BLaER1 treated with 17β-estradiol and CSF1 and Interleukin-3, amounts not matched to agents 10 nM and 100 nM (cell line): ENCODE data around the gene MCHR1.

Experiments used
- H3K27ac ChIP-seq, 11 experiments: shearing (Covaris generic); formaldehyde crosslinking; 2 replicates each; pipeline ENCODE4 v1.8.1; 2022
- H3K27me3 ChIP-seq, 11 experiments: shearing (Covaris generic); formaldehyde crosslinking; 2 replicates each; pipeline ENCODE4 v1.8.1; 2022
- H3K36me3 ChIP-seq, 11 experiments: shearing (Covaris generic); formaldehyde crosslinking; 2 replicates each; pipeline ENCODE4 v1.8.1; 2022
- H3K4me1 ChIP-seq, 10 experiments: shearing (Covaris generic); formaldehyde crosslinking; 2 replicates each; pipeline ENCODE4 v1.8.1; 2022
- H3K4me2 ChIP-seq, 11 experiments: shearing (Covaris generic); formaldehyde crosslinking; 2 replicates each; pipeline ENCODE4 v1.8.1; 2022
- H3K4me3 ChIP-seq, 10 experiments: shearing (Covaris generic); formaldehyde crosslinking; 2 replicates each; pipeline ENCODE4 v1.8.1; 2022
- H3K9ac ChIP-seq, 11 experiments: shearing (Covaris generic); formaldehyde crosslinking; 2 replicates each; pipeline ENCODE4 v1.8.1; 2022
- H3K9me3 ChIP-seq, 11 experiments: shearing (Covaris generic); formaldehyde crosslinking; replicated peaks in 1 of 11; 2 replicates each; pipeline ENCODE4 v1.8.1; 2022
- H4K20me1 ChIP-seq, 11 experiments: shearing (Covaris generic); formaldehyde crosslinking; 2 replicates each; pipeline ENCODE4 v1.8.1; 2022
- Cebpa-rat ChIP-seq, 11 experiments: shearing (Covaris generic); IDR thresholded peaks; 2 replicates each; pipeline ENCODE4 v1.8.1; 2022

MCHR1 gene

DNA sequence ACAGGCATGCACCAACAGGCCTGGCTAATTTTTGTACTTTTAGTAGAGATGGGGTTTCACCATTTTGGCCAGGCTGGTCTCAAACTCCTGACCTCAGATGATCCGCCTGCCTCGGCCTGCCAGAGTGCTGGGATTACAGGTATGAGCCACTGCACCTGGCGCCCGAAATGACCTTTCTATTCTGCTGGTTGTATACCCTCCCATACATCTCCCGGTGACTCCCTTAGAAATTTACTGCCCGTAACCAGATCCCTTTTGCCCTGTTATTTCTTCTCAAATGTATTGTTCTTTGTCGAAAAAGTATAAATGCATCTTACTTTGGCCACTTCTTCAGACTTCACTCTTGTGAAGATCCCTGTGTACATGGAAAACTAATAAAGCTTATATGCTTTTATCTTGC is 22.0 kb downstream of the MCHR1 start:
- Histone ChIP-seq H3K27ac (no peak overlapping the region), H3K4me3 (no peak overlapping the region), H3K9ac (no peak overlapping the region), H3K4me1 (peaks cover 0 to 16% (median 5%) of the 10 kb centered on the region in 10 experiments; a peak in 6 of 20 replicates), H3K9me3 (peaks cover 0 to 6% (median 2%) of the 10 kb centered on the region in 11 experiments; a peak in 11 of 22 replicates), H3K36me3 (no peaks in the 10 kb centered on the region), H3K4me2 (peak overlapping the region in 1 of 11 experiments; percentile 10; a peak in 1 of 22 replicates), H3K27me3 (no peaks in the 10 kb centered on the region), H4K20me1 (no peaks in the 10 kb centered on the region)
- no peak for TF ChIP-seq Cebpa-rat (IDR thresholded peaks at IDR 0.05)

- 0 out of 22 replicates have a peak, but pooled peaks cover 0 to 5% (median 0%) of the 10 kb centered on the region in 11 experiments for H3K36me3 ChIP-seq
- H3K9ac ChIP-seq, result no peak overlapping the region
- H4K20me1 ChIP-seq, result no peaks in the 10 kb centered on the region
- no peak overlapping the region for H3K27ac ChIP-seq
- no peak for TF ChIP-seq Cebpa-rat (IDR thresholded peaks at IDR 0.05)
- H3K27me3 ChIP-seq, result no peaks in the 10 kb centered on the region
- no peak overlapping the region for H3K4me3 ChIP-seq
- H3K9me3 ChIP-seq, result peaks cover 14 to 25% (median 20%) of the 10 kb centered on the region in 11 experiments
- H3K4me1 ChIP-seq, result peaks cover 0 to 16% (median 5%) of the 10 kb centered on the region in 10 experiments; a peak in 10 of 20 replicates
- 0 out of 22 replicates have a peak overlapping the region, but pooled peaks of 1 of the 11 experiments have one; percentile 18 for H3K4me2 ChIP-seq
These were observed 23.9 kb downstream of the MCHR1 start for GRCh38 chr22:40703174-40703573.

DNA sequence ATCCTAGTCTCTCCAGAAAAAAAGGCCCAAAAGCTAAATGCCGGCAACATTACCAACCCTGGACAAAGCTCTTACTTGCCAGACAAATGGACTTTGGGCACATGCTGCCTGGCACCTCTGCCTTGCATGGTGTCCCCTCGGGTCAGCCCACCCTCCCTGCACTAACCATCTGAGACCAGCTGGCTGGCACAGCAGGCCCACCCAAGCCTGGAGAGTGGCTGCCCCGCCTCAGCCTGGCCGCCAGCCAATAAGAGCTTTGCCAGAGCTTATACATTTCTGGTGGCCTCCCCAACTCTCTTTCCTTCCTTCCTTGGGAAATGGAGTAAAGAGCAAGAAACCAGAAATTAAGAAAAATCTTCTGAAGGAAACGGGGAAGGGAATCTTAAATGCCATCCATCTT is 24.5 kb downstream of the MCHR1 start:
- Histone ChIP-seq H3K27ac (no peak overlapping the region), H3K4me3 (no peak overlapping the region), H3K36me3 (0 out of 22 replicates have a peak, but pooled peaks cover 0 to 5% (median 0%) of the 10 kb centered on the region in 11 experiments), H3K9me3 (peaks cover 14 to 28% (median 20%) of the 10 kb centered on the region in 11 experiments), H3K9ac (no peak overlapping the region), H3K27me3 (no peaks in the 10 kb centered on the region), H3K4me2 (peak overlapping the region in 1 of 11 experiments; percentile 18; a peak in 1 of 22 replicates), H3K4me1 (peaks cover 0 to 18% (median 5%) of the 10 kb centered on the region in 10 experiments; a peak in 10 of 20 replicates), H4K20me1 (no peaks in the 10 kb centered on the region)
- TF ChIP-seq Cebpa-rat (IDR thresholded peaks at IDR 0.05), result no peak

DNA sequence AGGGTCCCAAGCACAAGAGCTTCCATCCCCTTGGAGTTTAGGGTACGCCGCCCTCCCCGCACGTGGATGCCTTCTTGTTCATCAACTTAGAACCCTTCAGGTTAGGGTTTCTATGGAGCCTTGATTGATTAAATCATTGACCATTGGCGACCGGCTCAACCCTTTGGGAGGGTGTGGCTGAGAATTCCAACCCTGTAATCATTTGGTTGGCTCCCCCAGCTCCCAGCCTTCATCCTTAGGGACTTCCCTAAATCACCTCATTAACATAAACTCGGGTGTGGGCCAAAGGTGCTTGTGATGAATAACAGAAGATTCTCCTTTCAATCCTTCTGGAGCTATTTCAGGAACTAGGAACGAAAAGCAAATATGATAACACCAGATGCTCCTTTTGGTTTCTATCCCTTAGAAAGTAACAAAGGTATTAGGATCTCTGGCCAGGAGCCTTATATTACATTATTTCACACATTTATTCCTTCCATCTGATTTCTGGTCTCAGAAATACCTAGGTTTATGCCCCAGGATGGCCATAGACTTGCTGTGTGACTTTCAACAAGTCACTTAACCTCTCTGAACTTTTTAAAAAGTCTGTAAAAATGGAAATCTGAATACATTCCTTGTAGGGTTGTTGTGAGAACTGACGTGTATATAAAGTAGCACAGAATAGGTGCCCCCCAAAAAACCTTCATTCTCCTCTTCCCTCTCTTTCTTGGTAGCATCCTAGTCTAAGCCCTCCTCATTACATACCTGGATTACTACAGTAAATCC is 26.8 kb downstream of the MCHR1 start:
- H3K9ac ChIP-seq, result no peak overlapping the region
- H3K4me2 ChIP-seq, result no peak overlapping the region
- H4K20me1 ChIP-seq, result no peaks in the 10 kb centered on the region
- no peaks in the 10 kb centered on the region for H3K27me3 ChIP-seq
- no peak overlapping the region for H3K27ac ChIP-seq
- H3K36me3 ChIP-seq, result 0 out of 22 replicates have a peak, but pooled peaks cover 0 to 5% (median 0%) of the 10 kb centered on the region in 11 experiments
- H3K9me3 ChIP-seq, result peaks cover 14 to 28% (median 20%) of the 10 kb centered on the region in 11 experiments
- H3K4me3 ChIP-seq, result no peak overlapping the region
- TF ChIP-seq Cebpa-rat (IDR thresholded peaks at IDR 0.05), result no peak
- peaks cover under 1 to 30% (median 15%) of the 10 kb centered on the region in 10 experiments; a peak in 19 of 20 replicates for H3K4me1 ChIP-seq

DNA sequence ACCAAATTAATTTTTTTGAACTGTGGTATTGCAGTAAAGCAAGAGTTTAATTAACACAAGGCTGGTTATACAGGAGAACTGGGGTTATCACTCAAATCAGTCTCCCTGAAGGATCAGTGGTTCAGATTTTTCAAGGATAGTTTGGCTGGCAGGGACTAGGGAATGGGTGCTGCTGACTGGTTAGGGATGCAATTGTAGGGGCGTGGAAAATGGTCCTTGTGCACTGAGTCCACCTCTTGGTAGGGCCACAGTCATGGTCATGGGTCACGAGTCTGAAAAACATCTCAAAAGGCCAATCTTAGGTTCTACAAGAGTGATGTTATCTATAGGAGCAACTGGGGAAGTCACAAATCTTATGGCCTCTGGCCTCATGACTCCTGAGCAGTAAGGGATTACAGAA is 27.9 kb downstream of the MCHR1 start:
- Histone ChIP-seq H3K27ac (no peak overlapping the region), H3K9me3 (peaks cover 14 to 28% (median 20%) of the 10 kb centered on the region in 11 experiments), H3K4me2 (no peak overlapping the region), H3K4me3 (no peak overlapping the region), H3K27me3 (no peaks in the 10 kb centered on the region), H3K4me1 (peaks cover 12 to 37% (median 24%) of the 10 kb centered on the region in 10 experiments), H4K20me1 (no peaks in the 10 kb centered on the region), H3K36me3 (0 out of 22 replicates have a peak, but pooled peaks cover 0 to 5% (median 0%) of the 10 kb centered on the region in 11 experiments), H3K9ac (no peak overlapping the region)
- no peak for TF ChIP-seq Cebpa-rat (IDR thresholded peaks at IDR 0.05)

GRCh38 chr22:40708177-40708576 is 28.9 kb downstream of the MCHR1 start:
- 0 out of 22 replicates have a peak, but pooled peaks cover 0 to 5% (median 0%) of the 10 kb centered on the region in 11 experiments for H3K36me3 ChIP-seq
- peaks cover 13 to 40% (median 24%) of the 10 kb centered on the region in 10 experiments for H3K4me1 ChIP-seq
- H3K27ac ChIP-seq, result no peak overlapping the region
- H3K4me3 ChIP-seq, result no peak overlapping the region
- H3K9ac ChIP-seq, result no peak overlapping the region
- no peaks in the 10 kb centered on the region for H3K27me3 ChIP-seq
- TF ChIP-seq Cebpa-rat (IDR thresholded peaks at IDR 0.05), result no peak
- H3K4me2 ChIP-seq, result peak overlapping the region in 1 of 11 experiments; percentile 43; a peak in 1 of 22 replicates
- no peaks in the 10 kb centered on the region for H4K20me1 ChIP-seq
- peaks cover 14 to 28% (median 20%) of the 10 kb centered on the region in 11 experiments for H3K9me3 ChIP-seq

DNA sequence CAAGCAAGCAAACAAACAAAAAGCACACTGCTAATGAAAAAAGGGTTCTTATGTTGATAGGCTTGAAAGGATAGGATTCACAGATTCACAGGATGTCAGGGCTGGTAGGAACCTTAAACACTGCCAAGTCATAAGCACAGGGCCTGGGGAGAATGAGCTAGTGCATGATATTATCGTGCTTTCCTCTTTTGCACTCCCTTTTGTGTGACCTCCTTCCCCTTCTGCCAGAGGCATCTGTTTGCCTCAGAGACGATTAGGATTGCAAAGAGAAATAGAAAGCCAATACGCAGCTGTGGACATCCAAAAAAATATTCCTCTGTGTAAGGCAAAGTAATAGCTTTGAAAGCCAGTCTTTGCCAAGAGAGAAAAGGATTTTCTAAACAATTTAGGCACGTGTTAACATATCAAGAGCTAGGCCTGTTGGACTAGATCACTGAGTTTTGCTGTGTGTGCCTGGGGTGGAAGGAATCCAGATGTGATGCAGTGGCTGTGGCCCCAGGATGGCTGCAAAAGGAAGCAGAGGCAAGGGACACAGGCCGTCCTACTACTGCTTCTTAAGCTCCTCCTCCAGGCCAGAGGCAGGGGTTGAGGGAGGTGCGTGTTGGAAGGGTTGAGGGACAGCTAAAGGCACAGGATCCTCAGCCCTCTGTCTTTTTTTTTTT is 30.6 kb downstream of the MCHR1 start:
- TF ChIP-seq Cebpa-rat (IDR thresholded peaks at IDR 0.05), result no peak
- Histone ChIP-seq H3K9ac (no peak overlapping the region), H3K4me2 (peak overlapping the region in 1 of 11 experiments; percentile 8; a peak in 2 of 22 replicates)

GRCh38 chr22:40712311-40712710 is 33.0 kb downstream of the MCHR1 start:
- peak overlapping the region in 5 of 11 experiments; percentile 1 to 84 (median 51); a peak in 4 of 22 replicates for H3K27ac ChIP-seq
- peak overlapping the region in 1 of 11 experiments; percentile 63; a peak in 1 of 22 replicates for H3K9ac ChIP-seq
- no peaks in the 10 kb centered on the region for H3K36me3 ChIP-seq
- H3K4me1 ChIP-seq, result peaks cover 24 to 41% (median 30%) of the 10 kb centered on the region in 10 experiments
- TF ChIP-seq Cebpa-rat (IDR thresholded peaks at IDR 0.05), result no peak
- peak overlapping the region; percentile 56 to 82 (median 67); a peak in 13 of 22 replicates for H3K4me2 ChIP-seq
- H4K20me1 ChIP-seq, result no peaks in the 10 kb centered on the region
- no peaks in the 10 kb centered on the region for H3K27me3 ChIP-seq
- peaks cover 5 to 13% (median 7%) of the 10 kb centered on the region in 11 experiments for H3K9me3 ChIP-seq
- no peak overlapping the region for H3K4me3 ChIP-seq

More for the DNA sequence above, 30.6 kb downstream of the MCHR1 start:
- H3K27ac ChIP-seq, result peak overlapping the region in 1 of 11 experiments; percentile 41; a peak in 1 of 22 replicates
- H3K4me3 ChIP-seq, result no peak overlapping the region
- H4K20me1 ChIP-seq, result no peaks in the 10 kb centered on the region
- peaks cover 14 to 28% (median 20%) of the 10 kb centered on the region in 11 experiments for H3K9me3 ChIP-seq
- 0 out of 22 replicates have a peak, but pooled peaks cover 0 to 5% (median 0%) of the 10 kb centered on the region in 11 experiments for H3K36me3 ChIP-seq
- H3K27me3 ChIP-seq, result no peaks in the 10 kb centered on the region
- peaks cover 23 to 41% (median 30%) of the 10 kb centered on the region in 10 experiments for H3K4me1 ChIP-seq
